Fibroblast of upper back skin (primary cell): ENCODE results near the gene PHETA1.
"Not testable (repeated sequence)": the region's sequence is repeated elsewhere in the genome, so short reads cannot be mapped to it uniquely, and the experiment has no call there.

Source experiments
- DNase-seq: peaks from one replicate; pipeline ENCODE4 v3.0.0-alpha.2; 2013

Gene PHETA1

GRCh38 chr12:111347891-111348644 is 20.8 kb downstream of the PHETA1 start:
- no peak for DNase-seq

- DNase-seq = no peak
Measured at GRCh38 chr12:111344254-111344875, 24.5 kb downstream of the PHETA1 start.

GRCh38 chr12:111343181-111343580 is 25.7 kb downstream of the PHETA1 start:
- DNase-seq = no peak

- no peak for DNase-seq
Measured at GRCh38 chr12:111342376-111342775, 26.5 kb downstream of the PHETA1 start.

GRCh38 chr12:111341426-111342065 is 27.3 kb downstream of the PHETA1 start:
- no peak for DNase-seq

GRCh38 chr12:111340680-111341079 is 28.2 kb downstream of the PHETA1 start:
- not testable (repeated sequence) for DNase-seq

GRCh38 chr12:111340231-111340630 is 28.7 kb downstream of the PHETA1 start:
- DNase-seq = no peak

GRCh38 chr12:111339321-111339938 is 29.5 kb downstream of the PHETA1 start:
- DNase-seq = no peak

GRCh38 chr12:111338096-111338495 is 30.8 kb downstream of the PHETA1 start:
- DNase-seq = no peak

- no peak for DNase-seq
Measured at GRCh38 chr12:111337371-111337770, 31.5 kb downstream of the PHETA1 start.

- not testable (repeated sequence) for DNase-seq
Measured at GRCh38 chr12:111336411-111336810, 32.5 kb downstream of the PHETA1 start.

GRCh38 chr12:111335811-111336210 is 33.1 kb downstream of the PHETA1 start:
- DNase-seq = no peak

- not testable (repeated sequence) for DNase-seq
Measured at GRCh38 chr12:111335301-111335700, 33.6 kb downstream of the PHETA1 start.

- no peak for DNase-seq
Measured at GRCh38 chr12:111334393-111334915, 34.4 kb downstream of the PHETA1 start.

- DNase-seq = peak; percentile 49
Measured at GRCh38 chr12:111330800-111331752, 37.8 kb downstream of the PHETA1 start.

GRCh38 chr12:111328138-111328537 is 40.8 kb downstream of the PHETA1 start:
- no peak for DNase-seq

- DNase-seq = no peak
Measured at GRCh38 chr12:111327474-111327873, 41.4 kb downstream of the PHETA1 start.

- no peak for DNase-seq
Measured at GRCh38 chr12:111322336-111323250, 46.3 kb downstream of the PHETA1 start.

GRCh38 chr12:111321317-111321716 is 47.6 kb downstream of the PHETA1 start:
- DNase-seq = no peak

- no peak for DNase-seq
Measured at GRCh38 chr12:111320258-111321050, 48.4 kb downstream of the PHETA1 start.
